ENCODE measurements around the gene ROBO1.

- TF ChIP-seq, protein P1, sequence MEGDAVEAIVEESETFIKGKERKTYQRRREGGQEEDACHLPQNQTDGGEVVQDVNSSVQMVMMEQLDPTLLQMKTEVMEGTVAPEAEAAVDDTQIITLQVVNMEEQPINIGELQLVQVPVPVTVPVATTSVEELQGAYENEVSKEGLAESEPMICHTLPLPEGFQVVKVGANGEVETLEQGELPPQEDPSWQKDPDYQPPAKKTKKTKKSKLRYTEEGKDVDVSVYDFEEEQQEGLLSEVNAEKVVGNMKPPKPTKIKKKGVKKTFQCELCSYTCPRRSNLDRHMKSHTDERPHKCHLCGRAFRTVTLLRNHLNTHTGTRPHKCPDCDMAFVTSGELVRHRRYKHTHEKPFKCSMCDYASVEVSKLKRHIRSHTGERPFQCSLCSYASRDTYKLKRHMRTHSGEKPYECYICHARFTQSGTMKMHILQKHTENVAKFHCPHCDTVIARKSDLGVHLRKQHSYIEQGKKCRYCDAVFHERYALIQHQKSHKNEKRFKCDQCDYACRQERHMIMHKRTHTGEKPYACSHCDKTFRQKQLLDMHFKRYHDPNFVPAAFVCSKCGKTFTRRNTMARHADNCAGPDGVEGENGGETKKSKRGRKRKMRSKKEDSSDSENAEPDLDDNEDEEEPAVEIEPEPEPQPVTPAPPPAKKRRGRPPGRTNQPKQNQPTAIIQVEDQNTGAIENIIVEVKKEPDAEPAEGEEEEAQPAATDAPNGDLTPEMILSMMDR (IDR thresholded peaks at IDR 0.05; ENCODE audit: low read length), result no peak
- TF ChIP-seq EZH2phosphoT487 (IDR thresholded peaks at IDR 0.05; ENCODE audit: low read length), result no peak
Measured at GRCh38 chr3:78703944-78704343, 1063.9 kb downstream of the ROBO1 start.

Data from MM.1S (cell line).